Trophoblast cell (in vitro differentiated cells and primary cell): ENCODE data around the gene HAP1.

ENCODE experiments used
- DNase-seq, 2 donors: peaks; one replicate each; pipeline ENCODE4 v3.0.0-alpha.2; 2016
- H2AFZ ChIP-seq: 2 replicates; pipeline ENCODE4 v1.6.1; 2013; ENCODE audit warnings: low read length, moderate library complexity, mild to moderate bottlenecking; ENCODE audit not compliant: insufficient read depth, poor library complexity
- H2AK5ac ChIP-seq: 2 replicates; pipeline ENCODE4 v1.6.1; 2013; ENCODE audit warnings: mild to moderate bottlenecking, low read length
- H2BK120ac ChIP-seq: 2 replicates; pipeline ENCODE4 v1.6.1; 2013; ENCODE audit warnings: low read length, mild to moderate bottlenecking, moderate library complexity; ENCODE audit not compliant: insufficient read depth, poor library complexity
- H2BK12ac ChIP-seq: 2 replicates; pipeline ENCODE4 v1.6.1; 2013; ENCODE audit warnings: mild to moderate bottlenecking, low read length, moderate library complexity
- H2BK5ac ChIP-seq: 2 replicates; pipeline ENCODE4 v1.6.1; 2013; ENCODE audit warnings: low read length, low read depth, moderate library complexity, mild to moderate bottlenecking; ENCODE audit not compliant: poor library complexity
- H3K14ac ChIP-seq: 2 replicates; pipeline ENCODE4 v1.6.1; 2013; ENCODE audit warnings: mild to moderate bottlenecking, low read length
- H3K18ac ChIP-seq: 2 replicates; pipeline ENCODE4 v1.6.1; 2013; ENCODE audit warnings: mild to moderate bottlenecking, low read length
- H3K23ac ChIP-seq: 2 replicates; pipeline ENCODE4 v1.6.1; 2013; ENCODE audit warnings: low read length
- H3K27ac ChIP-seq: 2 replicates; pipeline ENCODE4 v1.5.1; 2013; ENCODE audit warnings: low read depth, mild to moderate bottlenecking, inconsistent platforms, low read length, moderate library complexity
- H3K27me3 ChIP-seq: 2 replicates; pipeline ENCODE4 v1.6.1; 2013; ENCODE audit warnings: inconsistent platforms, mild to moderate bottlenecking, low read length, moderate library complexity; ENCODE audit not compliant: insufficient read depth
- H3K36me3 ChIP-seq, 2 experiments: 1 replicate in 1 of 2; 2 replicates in 1 of 2; pipeline ENCODE4 v1.6.1; 2013; ENCODE audit warnings: low read length in 2 of 2, mild to moderate bottlenecking in 2 of 2, moderate library complexity in 1 of 2; ENCODE audit not compliant: insufficient read depth in 2 of 2, control insufficient read depth in 1 of 2
- H3K4ac ChIP-seq: 2 replicates; pipeline ENCODE4 v1.6.1; 2013; ENCODE audit warnings: low read depth, mild to moderate bottlenecking, low read length, moderate library complexity
- H3K4me1 ChIP-seq, 2 experiments: 1 replicate in 1 of 2; 2 replicates in 1 of 2; pipeline ENCODE4 v1.6.1; 2013; ENCODE audit warnings: low read length in 2 of 2, mild to moderate bottlenecking in 2 of 2, moderate library complexity in 1 of 2; ENCODE audit not compliant: insufficient read depth in 2 of 2, control insufficient read depth in 1 of 2
- H3K4me2 ChIP-seq: 2 replicates; pipeline ENCODE4 v1.6.1; 2013; ENCODE audit warnings: inconsistent platforms, mild to moderate bottlenecking, low read length, moderate library complexity
- H3K4me3 ChIP-seq: 2 replicates; pipeline ENCODE4 v1.5.1; 2013; ENCODE audit warnings: mild to moderate bottlenecking, low read depth, low read length, inconsistent platforms
- H3K79me1 ChIP-seq: one replicate; pipeline ENCODE4 v1.6.1; 2013; ENCODE audit warnings: low read length
- H3K79me2 ChIP-seq: 2 replicates; pipeline ENCODE4 v1.6.1; 2013; ENCODE audit warnings: low read length, mild to moderate bottlenecking; ENCODE audit not compliant: control insufficient read depth, insufficient read depth, poor library complexity
- H3K9ac ChIP-seq: 2 replicates; pipeline ENCODE4 v1.6.1; 2013; ENCODE audit warnings: mild to moderate bottlenecking, low read length
- H3K9me3 ChIP-seq: 2 replicates; pipeline ENCODE4 v1.6.1; 2013; ENCODE audit warnings: low read depth, mild to moderate bottlenecking, control low read depth, inconsistent platforms, low read length; ENCODE audit not compliant: insufficient read depth
- H4K12ac ChIP-seq: 2 replicates; pipeline ENCODE4 v1.6.1; 2013; ENCODE audit warnings: low read depth, mild to moderate bottlenecking, low read length, moderate library complexity
- H4K8ac ChIP-seq: 2 replicates; pipeline ENCODE4 v1.6.1; 2013; ENCODE audit warnings: low read depth, mild to moderate bottlenecking, low read length, moderate library complexity
- H4K91ac ChIP-seq: one replicate; pipeline ENCODE4 v1.6.1; 2013; ENCODE audit warnings: low read depth, mild to moderate bottlenecking, low read length, moderate library complexity
- WGBS: extraction: QIAGEN DNeasy Blood & Tissue Kit; methylation state at CpG from one replicate; pipeline ENCODE4 v1.1.7; 2013; ENCODE audit warnings: missing lambda C conversion rate; ENCODE audit not compliant: insufficient read length, insufficient coverage; ENCODE audit errors: extremely low coverage; 5-methylcytosine and 5-hydroxymethylcytosine counted together

The HAP1 gene

GRCh38 chr17:41771389-41772206, 37.2 kb upstream of the HAP1 start:
- Histone ChIP-seq H2BK120ac (peak overlapping the region; percentile 72), H3K9me3 (peaks cover 2% of the 10 kb centered on the region)
- no CpG with 5 or more reads among the region's 17 CpGs for WGBS

GRCh38 chr17:41769985-41770384, 35.5 kb upstream of the HAP1 start:
- Histone ChIP-seq H3K4me1 (peaks cover 25 to 27% of the 10 kb centered on the region in 2 experiments), H3K79me2 (peaks cover 14% of the 10 kb centered on the region), H3K9ac (no peak overlapping the region), H4K91ac (no peak overlapping the region), H2BK12ac (no peak overlapping the region), H4K8ac (no peak overlapping the region), H3K27ac (no peak overlapping the region), H3K18ac (no peak overlapping the region), H2BK5ac (no peak overlapping the region), H3K4me2 (no peak overlapping the region), H4K12ac (no peak overlapping the region), H3K14ac (no peak overlapping the region), H3K23ac (no peak overlapping the region), H3K36me3 (peaks cover 69 to 70% of the 10 kb centered on the region in 2 experiments), H2AK5ac (no peak overlapping the region), H3K79me1 (peaks cover 20% of the 10 kb centered on the region), H3K27me3 (no peaks in the 10 kb centered on the region), H3K9me3 (peaks cover 2% of the 10 kb centered on the region), H3K4me3 (no peak overlapping the region), H3K4ac (no peak overlapping the region), H2BK120ac (no peak overlapping the region), H2AFZ (no peak overlapping the region)
- no CpG with 5 or more reads among the region's 3 CpGs for WGBS
- no peak for DNase-seq

More at GRCh38 chr17:41771389-41772206, 37.2 kb upstream of the HAP1 start:
- Histone ChIP-seq H3K23ac (no peak overlapping the region), H2AK5ac (peak overlapping the region; percentile 90), H3K9ac (no peak overlapping the region), H2BK12ac (peak overlapping the region; percentile 84), H3K27ac (peak overlapping the region; percentile 65), H3K27me3 (no peaks in the 10 kb centered on the region), H2AFZ (peak overlapping the region; percentile 33), H4K8ac (peak overlapping the region; percentile 77), H2BK5ac (peak overlapping the region; percentile 51), H4K91ac (peak overlapping the region; percentile 90), H3K4me3 (no peak overlapping the region), H3K36me3 (peaks cover 70 to 74% of the 10 kb centered on the region in 2 experiments), H3K4me1 (peaks cover 36 to 39% of the 10 kb centered on the region in 2 experiments), H4K12ac (peak overlapping the region; percentile 39), H3K18ac (peak overlapping the region; percentile 74), H3K79me1 (peaks cover 28% of the 10 kb centered on the region), H3K79me2 (peaks cover 22% of the 10 kb centered on the region), H3K14ac (peak overlapping the region; percentile 87), H3K4me2 (peak overlapping the region; percentile 7), H3K4ac (peak overlapping the region; percentile 91)
- no peak for DNase-seq

- H3K4me3 ChIP-seq: peak overlapping the region; percentile 20
- no peak overlapping the region for H3K4me2 ChIP-seq
- no peak overlapping the region for H2BK120ac ChIP-seq
- H2BK12ac ChIP-seq: no peak overlapping the region
- H4K8ac ChIP-seq: no peak overlapping the region
- no peaks in the 10 kb centered on the region for H3K27me3 ChIP-seq
- H2AK5ac ChIP-seq: no peak overlapping the region
- H3K36me3 ChIP-seq: peaks cover 71 to 74% of the 10 kb centered on the region in 2 experiments
- no peak overlapping the region for H4K91ac ChIP-seq
- H3K23ac ChIP-seq: no peak overlapping the region
- peaks cover 2% of the 10 kb centered on the region for H3K9me3 ChIP-seq
- H3K27ac ChIP-seq: no peak overlapping the region
- H2BK5ac ChIP-seq: no peak overlapping the region
- H2AFZ ChIP-seq: no peak overlapping the region
- H3K79me2 ChIP-seq: peaks cover 13% of the 10 kb centered on the region
- H3K18ac ChIP-seq: peak overlapping the region; percentile 1
- peaks cover 22 to 24% of the 10 kb centered on the region in 2 experiments for H3K4me1 ChIP-seq
- DNase-seq: no peak
- no peak overlapping the region for H4K12ac ChIP-seq
- H3K79me1 ChIP-seq: peaks cover 20% of the 10 kb centered on the region
- H3K9ac ChIP-seq: no peak overlapping the region
- H3K4ac ChIP-seq: no peak overlapping the region
- H3K14ac ChIP-seq: no peak overlapping the region
- no CpG with 5 or more reads among the region's 16 CpGs for WGBS
Observed at GRCh38 chr17:41769346-41769862, 35.0 kb upstream of the HAP1 start.

GRCh38 chr17:41768682-41769288, 34.3 kb upstream of the HAP1 start:
- Histone ChIP-seq H4K8ac (no peak overlapping the region), H4K91ac (no peak overlapping the region), H3K4me1 (peaks cover 20% of the 10 kb centered on the region in 2 experiments), H3K79me1 (peaks cover 17% of the 10 kb centered on the region), H3K4me3 (no peak overlapping the region), H3K4me2 (no peak overlapping the region), H2AK5ac (no peak overlapping the region), H3K23ac (no peak overlapping the region), H4K12ac (no peak overlapping the region), H2BK12ac (no peak overlapping the region), H3K27me3 (no peaks in the 10 kb centered on the region), H2BK120ac (no peak overlapping the region), H3K9me3 (peaks cover 4% of the 10 kb centered on the region), H3K18ac (no peak overlapping the region), H3K14ac (no peak overlapping the region), H2AFZ (no peak overlapping the region), H3K4ac (no peak overlapping the region), H3K9ac (no peak overlapping the region), H3K27ac (no peak overlapping the region), H3K79me2 (peaks cover 13% of the 10 kb centered on the region), H2BK5ac (no peak overlapping the region), H3K36me3 (peaks cover 74 to 77% of the 10 kb centered on the region in 2 experiments)
- no peak for DNase-seq
- no CpG with 5 or more reads among the region's 23 CpGs for WGBS
